Hematopoietic multipotent progenitor cell treated with erythropoietin and hydrocortisone succinate and interleukin-3 and kit ligand, for 17 days (in vitro differentiated cells): Measurements from ENCODE around the gene KIRREL3.
"Not testable (repeated sequence)": the region's sequence is repeated elsewhere in the genome, so short reads cannot be mapped to it uniquely, and the experiment has no call there.

Experiments
- DNase-seq: peaks from one replicate; pipeline ENCODE4 v3.0.0-alpha.2; 2015; ENCODE audit warnings: low spot score

KIRREL3 gene

DNA sequence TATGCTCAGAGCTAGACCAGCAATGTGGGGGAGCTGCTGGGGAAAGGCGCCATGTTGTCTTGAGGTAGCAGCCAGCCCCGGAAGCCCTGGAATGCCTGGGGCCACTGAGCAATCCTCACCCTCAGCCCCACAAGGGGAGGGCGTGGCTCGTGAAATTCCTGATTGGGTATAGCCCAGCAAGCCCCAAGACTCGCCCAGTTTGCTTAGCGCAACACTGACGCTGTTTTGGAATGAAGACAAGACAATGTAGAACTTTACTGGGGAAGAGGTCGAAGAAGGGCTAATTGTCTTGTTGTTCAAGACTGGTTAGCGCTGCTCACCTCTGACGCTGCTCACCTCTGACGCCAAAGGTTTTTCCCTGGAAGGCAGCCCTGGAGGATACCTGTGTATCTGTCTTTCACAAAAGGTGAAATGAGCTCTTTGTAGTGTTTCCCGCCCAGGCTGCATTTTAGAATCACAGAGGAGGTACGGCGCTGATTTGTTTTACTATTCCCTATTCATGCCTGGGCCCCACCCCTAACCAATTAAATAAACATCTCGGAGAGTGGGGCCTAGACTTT lies 597.5 kb downstream of the KIRREL3 start:
- DNase-seq = no peak

DNA sequence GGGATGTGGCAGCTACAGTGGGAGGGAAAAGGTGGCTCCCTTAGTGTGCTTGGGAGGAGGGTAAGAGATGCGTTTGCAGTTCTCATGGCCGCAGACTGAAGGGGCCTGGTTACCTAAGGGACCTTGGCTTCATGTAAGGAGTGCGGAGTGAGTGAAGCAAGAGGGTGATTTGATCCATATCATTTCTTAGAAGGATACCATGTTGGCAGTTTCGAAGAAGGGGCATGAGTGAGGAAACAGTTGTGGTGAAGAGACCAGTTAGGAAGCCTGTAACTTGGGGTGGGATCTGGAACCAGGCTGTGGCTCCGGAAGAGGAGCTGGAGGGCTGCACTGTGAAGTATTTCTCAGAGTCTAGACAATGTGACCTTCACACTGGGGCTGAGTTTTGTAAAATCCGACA lies 600.1 kb downstream of the KIRREL3 start:
- no peak for DNase-seq

DNA sequence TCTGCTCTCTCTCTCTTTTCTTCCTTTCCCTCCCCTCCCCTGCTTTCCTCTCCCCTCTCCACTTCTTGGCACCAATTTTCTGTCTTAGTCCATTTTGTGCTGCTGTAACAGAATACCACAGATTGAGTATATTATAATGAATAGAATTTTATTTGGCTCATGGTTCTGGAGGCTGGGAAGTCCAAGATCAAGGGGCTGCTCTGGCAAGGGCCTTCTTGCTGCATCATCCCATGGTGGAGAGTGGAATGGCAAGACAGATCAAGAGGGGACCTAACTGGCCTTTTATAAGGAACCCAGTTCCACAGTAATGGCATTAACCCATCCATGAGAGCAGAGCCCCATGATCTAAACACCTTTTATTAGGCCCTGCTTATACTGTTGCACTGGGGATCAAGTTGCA lies 600.6 kb downstream of the KIRREL3 start:
- DNase-seq = no peak

DNA sequence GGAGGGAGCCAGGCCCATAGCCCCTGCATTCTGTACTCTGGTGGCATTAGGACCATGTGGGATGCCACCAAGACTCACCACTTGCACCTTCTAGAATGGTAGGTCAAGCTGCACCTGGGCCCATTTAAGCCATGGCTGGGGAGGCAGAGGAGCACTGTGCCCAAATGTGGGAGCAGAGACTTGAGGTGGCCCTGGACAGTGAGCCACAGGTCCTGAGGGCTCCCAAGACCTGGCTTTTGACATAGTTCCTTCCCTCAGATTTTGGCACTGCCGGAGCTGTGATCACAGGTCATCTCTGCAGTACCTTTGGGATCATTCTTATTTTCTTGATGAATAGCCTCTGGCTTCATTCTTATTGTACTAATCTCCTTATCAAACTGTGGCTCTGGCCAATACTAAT lies 601.8 kb downstream of the KIRREL3 start:
- no peak for DNase-seq

DNA sequence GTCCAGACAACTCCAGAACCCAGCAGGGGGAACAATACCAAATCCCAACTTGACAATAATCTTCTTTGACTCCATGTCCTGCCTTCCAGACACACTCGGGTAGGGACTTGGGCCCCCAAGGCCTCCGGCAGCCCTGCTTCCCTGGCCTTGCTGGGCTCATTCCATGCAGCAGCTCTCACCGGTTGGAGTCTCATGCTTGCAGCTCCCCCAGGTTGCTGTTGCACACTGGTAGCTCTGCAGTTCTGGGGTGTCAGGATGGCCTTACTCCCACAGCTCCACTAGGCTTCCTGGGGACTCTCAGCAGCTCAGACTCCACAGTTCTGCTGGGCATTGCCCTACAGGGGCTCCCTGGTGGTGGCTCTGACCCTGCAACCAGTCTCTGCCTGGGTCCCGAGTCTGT lies 602.3 kb downstream of the KIRREL3 start:
- DNase-seq = no peak

DNA sequence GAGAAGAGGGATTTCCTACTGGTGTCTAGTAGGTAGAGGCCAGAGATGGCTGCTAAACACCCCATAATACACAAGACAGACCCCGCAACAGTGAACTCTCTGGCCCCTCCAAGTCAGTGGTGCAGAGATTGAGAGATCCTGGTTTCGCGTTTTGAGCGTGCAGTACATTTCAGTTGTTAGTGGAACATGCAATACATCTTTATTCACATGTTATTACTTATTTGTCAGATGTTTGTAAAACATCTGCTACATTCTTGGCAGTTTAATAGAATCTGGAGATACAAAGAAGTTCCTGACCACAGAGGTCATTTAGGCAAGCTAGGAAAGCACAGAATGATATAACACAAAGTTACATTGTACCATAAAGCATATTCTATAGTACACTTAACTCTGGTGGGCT lies 603.6 kb downstream of the KIRREL3 start:
- DNase-seq = no peak

DNA sequence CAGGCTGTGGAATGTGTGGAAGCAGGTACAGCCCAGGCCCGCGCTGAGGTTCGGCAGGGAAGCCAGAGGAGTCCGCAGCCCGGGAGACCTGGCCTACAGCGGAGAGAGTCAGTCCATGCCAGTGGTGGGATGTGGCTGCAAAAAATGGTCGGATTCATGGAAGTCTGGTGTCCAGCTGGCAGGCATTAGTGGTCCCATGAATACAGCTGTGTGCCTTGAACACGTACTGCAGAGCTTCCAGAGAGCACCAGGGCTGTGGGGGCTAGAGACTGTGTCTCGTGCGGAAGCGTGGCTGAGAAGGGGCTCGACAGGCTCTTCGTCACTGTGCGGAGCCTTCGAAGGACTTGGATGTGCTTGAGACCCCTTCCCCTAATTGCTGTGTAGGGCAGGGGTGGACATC lies 604.3 kb downstream of the KIRREL3 start:
- not testable (repeated sequence) for DNase-seq

DNA sequence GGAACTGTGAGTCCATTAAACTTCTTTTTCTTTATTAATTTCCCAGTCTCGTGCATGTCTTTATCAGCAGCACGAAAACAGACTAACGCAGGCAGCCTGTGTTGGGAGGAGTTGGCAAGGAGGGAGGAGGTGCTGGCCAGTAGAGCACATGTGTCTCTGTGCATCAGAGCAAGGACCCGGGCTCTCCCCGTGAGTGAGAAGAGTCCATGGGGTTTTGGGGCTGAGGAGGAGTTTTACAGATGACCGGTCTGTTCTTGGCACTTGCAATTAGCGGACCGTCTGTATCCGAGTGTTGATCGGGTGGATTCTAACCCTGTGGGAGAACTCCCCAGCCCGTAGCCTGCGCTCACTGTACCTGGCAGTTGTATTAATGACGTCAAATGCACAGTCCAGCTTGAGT lies 604.8 kb downstream of the KIRREL3 start:
- DNase-seq = not testable (repeated sequence)

DNA sequence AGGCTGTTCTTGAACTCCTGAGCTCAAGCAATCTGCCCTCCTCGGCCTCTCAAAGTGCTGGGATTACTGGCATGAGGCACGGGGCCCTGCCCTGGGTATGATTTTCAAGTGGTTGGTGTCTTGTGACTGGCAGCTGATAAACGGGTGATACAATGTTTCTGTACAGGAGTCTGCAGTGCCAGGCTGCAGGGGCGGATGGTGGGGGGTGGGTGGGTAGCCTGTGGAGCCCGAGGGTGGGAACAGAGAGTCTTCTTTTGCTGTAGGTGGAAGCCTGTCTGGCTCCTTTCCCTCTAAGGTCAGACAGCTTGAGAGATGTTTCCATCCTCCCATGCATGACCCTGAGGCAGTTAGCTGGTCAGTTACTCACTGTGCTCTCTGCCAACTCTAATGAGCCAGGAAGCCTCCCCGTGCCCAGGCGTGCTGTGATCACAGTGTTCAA lies 605.9 kb downstream of the KIRREL3 start:
- DNase-seq = not testable (repeated sequence)

DNA sequence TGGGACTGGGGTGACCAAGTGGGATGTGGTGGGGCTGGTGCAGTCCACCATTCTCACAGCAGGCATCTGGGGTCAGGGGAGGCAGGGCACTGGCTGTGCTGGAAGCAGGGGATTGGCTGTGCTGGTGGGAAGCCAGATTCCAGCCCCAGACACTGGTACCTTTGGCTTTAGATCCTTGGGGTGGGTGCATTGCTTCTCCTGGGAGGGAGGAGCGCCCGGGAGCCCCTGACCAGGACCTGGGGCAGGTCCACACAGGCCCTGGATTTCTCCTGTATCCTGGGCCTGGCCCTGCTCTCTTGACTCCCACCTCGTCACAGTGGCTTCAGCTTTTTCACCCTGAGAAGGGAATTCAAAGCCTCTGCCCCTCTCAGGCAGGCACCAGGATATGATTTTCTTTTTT lies 606.5 kb downstream of the KIRREL3 start:
- DNase-seq = no peak

DNA sequence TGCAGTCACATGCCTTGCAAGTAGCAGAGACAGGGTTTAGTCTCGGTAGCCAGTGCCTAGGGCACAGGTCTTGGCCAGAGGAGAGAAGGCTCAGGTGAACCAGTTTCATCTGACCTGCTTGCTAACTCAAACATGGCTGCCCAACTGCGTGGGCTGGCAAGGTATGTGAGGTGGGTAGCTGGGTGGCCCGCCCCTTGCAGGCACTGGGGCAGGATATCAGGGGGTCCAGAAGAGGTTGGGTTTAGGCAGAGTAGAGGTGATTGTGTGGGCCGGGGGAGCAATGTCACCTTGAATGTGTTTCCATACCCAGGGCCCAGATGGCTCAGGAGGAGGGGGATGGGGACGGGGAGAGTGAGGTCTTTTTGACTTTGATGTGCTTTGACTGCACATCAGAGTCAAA lies 607.4 kb downstream of the KIRREL3 start:
- no peak for DNase-seq

DNA sequence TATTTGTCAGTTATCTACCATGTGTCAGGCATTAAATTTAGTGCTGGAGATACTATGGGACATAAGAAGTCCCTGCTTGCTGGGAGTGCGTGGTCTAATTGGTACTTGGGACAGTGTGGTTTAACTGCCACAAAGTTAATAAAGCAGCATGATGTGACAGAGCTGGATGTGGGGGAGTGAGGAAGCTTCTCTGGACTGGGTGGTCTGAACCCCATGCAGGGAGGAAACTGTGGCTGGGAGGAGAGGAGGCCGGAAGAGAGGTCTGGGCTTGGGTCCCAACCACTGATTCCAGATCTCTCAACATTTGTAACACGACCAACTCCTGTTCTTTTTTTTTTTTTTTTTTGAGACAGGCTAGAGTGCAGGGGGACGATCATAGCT lies 607.9 kb downstream of the KIRREL3 start:
- no peak for DNase-seq

DNA sequence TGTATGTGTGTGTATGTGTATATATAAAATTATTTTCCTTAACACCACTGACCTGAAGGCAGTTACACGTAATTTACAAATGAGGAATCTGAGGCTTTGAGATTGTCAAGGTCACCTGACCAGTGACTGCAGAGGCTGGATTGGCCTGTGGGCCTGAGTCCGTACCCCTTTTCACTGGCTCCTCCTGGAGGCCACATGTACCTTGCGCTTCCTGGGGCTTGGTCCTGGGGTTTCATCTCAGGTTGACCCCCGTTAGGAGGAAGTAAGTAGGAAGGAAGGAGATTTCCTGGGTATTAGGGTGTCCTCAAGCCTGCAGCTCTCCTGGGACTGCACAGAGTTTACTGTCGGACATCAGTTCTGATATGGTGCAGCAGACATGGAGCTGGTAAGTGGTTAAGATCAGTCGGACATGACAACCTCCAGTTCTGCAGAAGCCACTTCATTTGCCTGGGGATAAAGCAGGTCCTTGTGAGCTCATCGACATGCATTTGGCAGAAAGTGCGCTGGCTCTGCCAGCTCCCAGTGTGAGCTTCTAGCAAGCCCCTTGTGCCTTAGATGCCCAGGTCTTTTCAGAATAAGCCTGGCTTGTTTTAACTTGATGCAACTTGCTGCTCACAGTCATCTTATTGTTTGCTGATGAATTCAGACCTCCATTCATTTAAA lies 608.5 kb downstream of the KIRREL3 start:
- peak; percentile 36 for DNase-seq

DNA sequence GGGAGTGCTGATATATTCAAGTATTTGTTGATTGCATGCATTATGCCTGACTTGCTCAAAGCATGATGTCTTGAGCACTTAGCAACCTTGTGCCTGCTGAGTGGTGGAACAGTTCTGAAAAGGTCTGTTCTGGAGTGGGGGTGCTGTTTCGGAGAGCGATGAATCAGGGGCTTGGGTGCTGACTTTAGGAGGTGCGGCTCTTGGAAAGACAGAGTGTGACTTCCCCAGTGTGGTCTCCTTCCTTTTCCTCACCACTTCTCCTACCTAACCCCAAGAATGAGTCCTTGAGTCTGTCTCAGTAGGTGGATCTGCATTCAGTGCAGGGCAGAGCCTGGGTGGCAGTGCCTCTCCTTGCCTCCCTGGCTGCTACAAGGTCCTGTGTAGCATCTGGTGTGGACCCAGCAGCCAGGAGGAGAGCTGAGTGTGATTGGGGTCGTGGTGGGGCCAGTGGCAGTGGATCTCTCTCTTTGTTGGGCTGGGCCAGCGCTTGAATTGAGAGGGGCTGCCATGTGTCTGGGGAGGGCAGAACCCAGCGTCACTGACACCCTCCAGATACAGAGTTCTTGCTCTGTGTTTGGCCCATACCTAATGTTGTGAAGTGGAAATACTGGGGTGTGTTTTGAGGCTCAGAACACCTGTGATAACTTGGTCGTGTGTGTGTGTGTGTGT lies 609.1 kb downstream of the KIRREL3 start:
- DNase-seq = no peak

DNA sequence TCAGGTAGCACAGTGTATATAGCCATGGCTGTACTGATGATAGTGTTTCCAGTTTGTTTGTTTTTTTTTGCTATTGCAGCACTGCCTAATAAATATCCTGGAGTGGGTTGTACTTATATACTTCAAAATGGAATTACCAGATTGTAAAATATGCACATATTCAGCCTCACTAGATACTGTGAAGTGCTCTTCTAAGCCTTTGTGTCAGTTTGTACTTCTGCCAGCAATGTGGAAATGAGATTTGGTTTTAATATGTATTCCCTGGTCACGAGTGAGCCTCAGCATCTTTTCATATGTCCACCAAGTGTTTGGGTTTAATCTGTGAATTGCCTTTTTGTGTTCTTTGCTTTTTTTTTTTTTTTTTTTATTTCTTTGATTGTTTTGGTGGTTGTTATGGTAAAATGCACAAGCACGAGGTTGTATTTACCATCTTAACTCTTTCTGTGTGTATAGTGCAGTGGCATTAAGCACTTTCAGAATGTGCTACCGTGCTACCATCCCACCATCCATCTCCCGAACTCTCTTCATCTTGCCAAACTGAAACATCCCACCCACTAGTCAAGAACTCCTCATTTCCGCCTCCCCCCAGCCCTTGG lies 610.2 kb downstream of the KIRREL3 start:
- no peak for DNase-seq

DNA sequence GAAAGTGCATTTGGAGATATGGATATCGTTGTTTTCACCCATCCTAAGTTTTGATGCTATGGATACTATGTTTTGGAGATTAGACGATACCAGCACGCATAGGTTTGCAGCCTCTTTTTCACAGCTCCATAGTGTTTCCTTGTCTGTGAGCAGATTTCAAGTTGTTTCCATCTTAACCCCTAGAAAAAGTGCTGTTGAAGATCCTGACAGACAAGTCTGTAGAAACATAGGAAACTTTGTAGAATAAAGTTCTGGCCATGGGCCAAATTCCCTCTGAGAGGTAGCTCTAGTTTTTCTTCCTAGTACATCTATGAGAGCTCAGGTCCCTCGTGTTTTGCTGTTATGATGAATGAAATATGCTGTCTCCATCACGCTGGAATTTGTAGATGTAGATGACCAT lies 612.7 kb downstream of the KIRREL3 start:
- DNase-seq = no peak

DNA sequence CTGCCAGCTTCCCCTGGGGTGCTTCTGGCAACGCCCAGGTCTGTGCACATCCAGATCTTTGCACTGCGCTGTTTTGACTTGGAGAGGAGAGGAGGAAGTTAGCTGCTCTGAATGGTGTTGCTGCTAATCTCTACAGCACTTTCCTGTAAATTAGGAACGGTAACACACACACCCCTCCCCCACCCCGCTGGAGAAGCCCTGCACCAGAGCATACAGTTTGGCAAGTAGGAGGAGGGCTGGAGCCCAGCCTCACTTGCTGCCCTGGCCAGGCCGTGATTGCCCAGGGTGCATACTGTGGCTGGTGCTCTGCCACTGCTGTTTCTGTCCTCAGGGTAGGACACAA lies 613.9 kb downstream of the KIRREL3 start:
- not testable (repeated sequence) for DNase-seq

DNA sequence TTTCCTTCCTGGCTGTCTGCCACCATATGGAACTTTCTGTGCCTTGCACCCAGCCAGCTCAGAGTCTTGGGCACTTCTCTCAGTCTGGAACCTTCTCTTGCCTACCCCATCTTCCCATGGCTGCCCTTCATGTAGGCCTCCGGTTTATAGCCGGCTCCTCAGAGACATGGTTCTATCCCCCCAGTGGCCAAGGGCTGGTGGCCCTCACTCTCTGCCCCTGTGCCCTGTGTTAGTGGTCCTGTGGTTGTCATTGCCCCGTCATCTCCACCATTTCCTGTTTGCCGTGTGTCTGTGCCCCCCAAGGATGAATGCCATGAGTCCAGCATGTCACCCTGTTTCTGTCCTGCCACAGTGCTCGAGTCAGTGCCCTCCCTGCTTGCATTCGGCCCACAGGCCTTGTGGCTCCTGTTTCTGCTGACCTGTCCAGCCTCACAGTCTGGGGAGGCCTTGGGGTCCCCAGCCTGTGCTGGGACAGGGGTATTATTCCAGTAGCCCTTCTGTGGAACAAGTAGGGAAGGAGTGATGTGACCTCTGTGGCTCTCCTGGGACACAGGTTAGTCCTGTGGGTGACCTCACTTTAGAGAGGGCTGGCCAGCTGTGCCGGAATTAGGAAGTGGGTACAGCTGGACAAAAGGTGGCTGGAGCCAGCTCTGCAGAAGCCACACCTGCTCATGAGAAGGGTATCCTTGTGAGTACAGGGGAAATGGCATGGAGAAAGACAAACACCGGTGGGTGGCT lies 614.4 kb downstream of the KIRREL3 start:
- DNase-seq = no peak

DNA sequence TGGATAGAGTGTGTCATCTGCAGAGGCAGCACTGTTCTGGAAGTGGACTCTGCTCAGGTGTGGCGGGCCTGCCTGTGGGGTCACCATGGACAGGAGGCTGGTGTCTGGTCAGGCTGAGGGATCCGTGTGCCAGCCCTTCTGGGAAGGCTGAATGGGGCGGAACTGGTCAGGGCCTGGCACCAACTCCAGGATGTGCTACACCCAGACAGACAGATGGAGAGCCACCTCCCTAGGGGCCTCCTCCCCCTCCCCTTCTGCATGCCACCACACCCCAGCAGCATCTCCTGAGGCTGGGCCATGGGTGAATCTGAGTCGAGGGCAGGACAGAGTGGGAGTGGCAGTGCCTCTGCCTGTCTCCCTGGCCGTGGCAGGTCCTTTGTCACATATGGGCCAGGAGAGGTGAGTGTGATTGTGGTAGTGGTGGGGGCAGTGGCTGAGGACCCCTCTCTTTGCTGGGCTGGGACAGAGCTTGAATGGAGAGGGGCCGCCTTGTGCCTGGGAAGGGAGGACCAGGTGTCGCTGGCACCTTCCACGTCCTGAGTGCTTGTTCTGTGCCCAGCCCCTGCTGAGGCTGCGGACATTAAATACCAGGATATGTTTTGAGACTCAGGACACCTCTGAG lies 616.0 kb downstream of the KIRREL3 start:
- no peak for DNase-seq

DNA sequence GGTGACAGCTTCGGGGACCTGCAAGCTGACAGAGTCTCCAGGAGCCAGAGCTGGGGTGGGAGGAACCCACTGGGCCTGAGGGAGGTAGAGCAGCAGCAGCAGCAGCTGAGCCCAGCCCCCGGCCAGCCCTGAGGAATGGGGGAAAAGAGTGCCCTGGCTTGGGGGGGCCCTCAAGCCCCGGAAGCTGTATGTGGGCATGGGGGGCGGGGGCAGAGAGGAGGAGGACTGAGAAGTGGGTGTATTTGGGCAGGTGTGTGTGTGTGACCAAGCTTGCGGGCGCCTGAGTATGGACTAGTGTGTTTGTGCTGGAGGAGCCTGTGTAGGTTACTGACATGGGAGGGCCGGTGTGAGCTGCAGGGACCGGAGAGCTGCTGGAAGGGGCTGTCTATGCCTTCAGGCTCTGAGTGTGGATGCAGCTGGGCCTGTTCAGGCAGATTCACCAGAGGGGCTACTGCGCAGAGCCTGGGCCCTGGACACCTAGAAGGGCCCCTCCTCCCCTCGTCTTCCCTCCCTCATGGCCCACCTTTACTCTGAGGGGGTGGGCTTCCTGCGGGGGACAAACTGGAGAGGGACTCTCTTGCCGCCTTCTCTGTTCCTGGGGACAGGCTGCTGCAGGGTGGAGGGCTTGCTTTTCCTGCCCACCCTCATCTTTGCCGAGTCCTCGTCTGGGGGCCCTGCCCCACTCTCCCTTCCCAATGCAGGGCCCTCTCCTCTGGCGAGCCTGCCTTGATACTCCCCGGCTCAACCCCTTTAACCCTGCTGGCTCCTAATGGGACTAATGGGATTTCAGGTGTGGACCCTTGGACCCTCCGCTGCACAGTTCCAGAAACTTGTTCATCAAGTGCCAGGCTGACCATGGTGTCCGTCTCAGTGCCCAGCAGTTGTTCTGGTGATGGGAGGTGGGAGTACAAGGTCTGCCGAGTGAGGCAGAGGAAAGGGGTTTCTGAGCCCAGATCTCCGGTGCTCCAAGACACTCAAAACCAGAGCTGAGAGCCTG lies 616.9 kb downstream of the KIRREL3 start:
- DNase-seq = no peak

DNA sequence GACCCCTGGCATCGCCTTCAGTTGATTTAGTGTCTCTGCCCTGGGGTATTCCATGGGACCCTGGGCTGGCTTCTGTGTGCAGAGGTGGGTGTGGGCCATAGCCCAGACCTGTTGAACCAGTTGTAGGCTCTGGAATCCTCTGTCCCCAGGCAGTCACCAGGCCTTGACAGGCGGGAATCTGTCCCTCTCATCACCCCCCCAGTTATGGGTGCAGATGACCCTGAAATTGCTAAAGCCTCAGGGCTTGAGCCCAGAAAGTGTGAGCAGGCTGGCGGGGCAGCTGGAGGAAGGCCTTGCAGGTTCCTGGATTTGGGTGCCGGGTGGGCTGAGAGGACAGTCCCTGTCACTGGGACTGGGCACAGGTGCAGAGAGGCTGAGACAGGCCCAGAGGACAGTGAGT lies 617.9 kb downstream of the KIRREL3 start:
- DNase-seq = not testable (repeated sequence)
